Adrenal gland (tissue), 5 donors: Measurements from ENCODE around the gene TMEM39B.

Experiments used
- CTCF ChIP-seq, 6 experiments: fragments of 450-650 bp in 4 of 6; fragments of 200-600 bp in 2 of 6; sonication (generic) in 1 of 6; IDR thresholded peaks; 1 replicate in 5 of 6; 2 replicates in 1 of 6; pipeline versions ENCODE4 v1.5.1 to v1.8.0; 2016 to 2021; ENCODE audit warnings: antibody characterized with exemption in 6 of 6, mild to moderate bottlenecking in 2 of 6, moderate library complexity in 1 of 6
- POLR2A ChIP-seq, 2 donors: fragments of 450-650 bp; IDR thresholded peaks; one replicate each; pipeline ENCODE4 v1.6.1; 2017; ENCODE audit warnings: antibody characterized with exemption in 2 of 2, mild to moderate bottlenecking in 2 of 2, moderate library complexity in 1 of 2
- donor health status: DM: no; HTN: no; CAD: no.

- TF ChIP-seq CTCF (IDR thresholded peaks at IDR 0.05) (no peak), POLR2A (IDR thresholded peaks at IDR 0.05) (no peak)
These were observed 27.0 kb upstream of the TMEM39B start for GRCh38 chr1:32045772-32046171.
